Activated CD4-positive, alpha-beta T cell treated with anti-CD3 and anti-CD28 coated beads, Interleukin-2, amount 50 U/mL, for 48 hours (primary cell): ENCODE measurements around the gene IFNA16.
"Not testable (repeated sequence)": the region's sequence is repeated elsewhere in the genome, so short reads cannot be mapped to it uniquely, and the experiment has no call there.

ENCODE experiments used
- DNase-seq, 2 experiments: peaks; one replicate each; pipeline ENCODE4 v3.0.0-alpha.2; 2020

Gene IFNA16

GRCh38 chr9:21217211-21217610, at the start of gene IFNA16:
Gene IFNA16 (minus strand): TSS chr9:21217311. CDS start chr9:21217305, 6 bp downstream.
- not testable (repeated sequence) for DNase-seq

DNA sequence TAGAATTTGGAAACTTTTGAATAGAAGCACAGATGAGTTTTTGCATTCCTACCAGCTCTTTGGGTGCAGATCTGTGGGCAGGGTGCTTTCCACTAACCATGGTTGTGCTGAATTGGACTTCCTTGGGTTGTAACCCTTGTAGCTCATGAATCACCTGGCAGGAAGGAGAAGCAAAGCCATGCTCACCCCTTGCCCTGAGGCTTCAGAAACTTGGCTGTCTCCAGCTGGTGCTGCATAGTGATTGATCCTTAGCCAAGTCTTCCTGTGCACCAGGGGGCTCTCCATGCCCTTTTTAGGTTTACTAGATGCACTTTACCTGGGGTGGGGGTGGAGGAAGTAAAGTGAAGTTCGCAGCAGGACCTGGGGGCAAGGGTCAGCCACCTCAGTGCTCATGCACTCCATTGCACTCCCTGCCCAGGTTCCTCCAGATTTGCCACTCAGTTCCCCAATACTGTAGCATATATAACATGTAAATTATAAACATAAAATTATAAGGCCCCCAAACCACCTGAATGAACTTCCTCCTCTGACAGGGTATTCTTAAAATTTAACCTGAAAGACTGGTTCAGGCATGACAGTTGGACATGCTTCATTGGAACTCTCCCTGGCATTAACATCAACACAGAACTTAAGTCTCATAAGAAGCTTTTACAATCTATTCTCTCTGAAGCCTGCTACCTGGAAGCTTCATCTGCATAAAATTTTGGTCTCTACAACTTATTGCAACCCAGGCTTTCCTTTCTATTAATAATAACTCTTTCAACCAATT, 48.5 kb upstream of the IFNA16 start:
- no peak for DNase-seq

- DNase-seq = no peak
Observed at GRCh38 chr9:21255538-21256212, 38.6 kb upstream of the IFNA16 start.

- no peak for DNase-seq
Observed at GRCh38 chr9:21252721-21253547, 35.8 kb upstream of the IFNA16 start.

DNA sequence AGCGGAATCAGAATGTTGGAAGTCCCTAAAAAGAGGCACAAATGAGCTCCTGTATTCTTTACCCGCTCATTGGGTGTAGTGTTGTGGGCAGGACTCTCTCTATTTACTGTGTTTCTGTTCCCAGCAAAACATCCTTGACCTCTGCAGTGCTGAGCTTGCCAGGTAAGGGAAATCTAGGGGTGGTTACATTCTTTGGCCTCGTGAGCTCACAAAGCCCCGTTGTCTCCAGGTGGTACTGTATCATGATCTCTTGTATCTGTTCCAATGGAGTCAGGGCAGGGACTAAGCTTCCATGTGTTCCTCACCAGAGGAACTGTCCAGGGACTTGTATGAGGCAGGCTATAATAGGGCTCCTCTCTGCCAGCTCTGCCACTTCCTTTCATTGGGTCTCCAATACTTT, 34.5 kb upstream of the IFNA16 start:
- DNase-seq = no peak

GRCh38 chr9:21251190-21251589, 34.1 kb upstream of the IFNA16 start:
- no peak for DNase-seq

DNA sequence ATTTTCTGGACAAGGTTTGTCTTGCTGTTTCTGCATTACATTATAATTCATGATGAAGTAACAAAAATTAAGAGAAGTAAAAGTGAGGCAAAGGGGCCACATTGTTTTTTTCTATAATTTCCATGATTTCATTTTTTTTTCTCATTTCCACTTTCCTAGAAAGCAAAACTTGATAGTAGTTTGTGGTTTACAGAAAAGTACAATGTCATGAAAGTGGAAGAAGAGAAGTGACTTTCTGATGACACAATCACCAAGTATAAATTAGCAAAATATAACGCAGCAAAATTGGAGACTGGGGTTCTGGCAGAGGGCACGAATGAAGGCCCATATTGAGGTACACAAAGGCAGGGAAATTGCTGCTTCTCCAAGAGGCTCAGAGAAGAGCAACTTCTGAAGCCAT, 27.7 kb upstream of the IFNA16 start:
- no peak for DNase-seq

DNA sequence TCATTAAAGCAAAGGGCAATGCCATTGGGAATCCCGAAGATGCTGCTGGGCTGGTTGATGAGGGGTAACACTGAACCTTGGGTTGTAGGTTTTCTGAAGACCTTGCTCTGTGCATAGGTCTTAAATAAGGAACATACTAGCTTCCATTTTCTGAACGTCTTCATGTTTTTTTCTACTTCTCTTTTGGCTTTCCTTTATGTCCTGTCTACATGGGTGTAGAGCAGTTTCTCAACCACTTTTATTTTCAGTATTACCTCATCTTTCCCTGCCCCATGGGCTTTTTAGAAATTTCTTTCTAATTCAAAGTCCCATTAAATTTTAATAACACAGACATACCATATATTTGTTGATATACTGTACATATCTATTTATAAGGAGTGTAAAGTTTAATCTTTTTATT, 22.8 kb upstream of the IFNA16 start, which contains the start of gene IFNA14:
TSS of gene IFNA14 (minus strand) at position 95 of the 400 bp plus-strand sequence. CDS start at position 25, 70 bp downstream.
- DNase-seq = no peak

GRCh38 chr9:21236360-21236714, 19.2 kb upstream of the IFNA16 start:
- not testable (repeated sequence) for DNase-seq

DNA sequence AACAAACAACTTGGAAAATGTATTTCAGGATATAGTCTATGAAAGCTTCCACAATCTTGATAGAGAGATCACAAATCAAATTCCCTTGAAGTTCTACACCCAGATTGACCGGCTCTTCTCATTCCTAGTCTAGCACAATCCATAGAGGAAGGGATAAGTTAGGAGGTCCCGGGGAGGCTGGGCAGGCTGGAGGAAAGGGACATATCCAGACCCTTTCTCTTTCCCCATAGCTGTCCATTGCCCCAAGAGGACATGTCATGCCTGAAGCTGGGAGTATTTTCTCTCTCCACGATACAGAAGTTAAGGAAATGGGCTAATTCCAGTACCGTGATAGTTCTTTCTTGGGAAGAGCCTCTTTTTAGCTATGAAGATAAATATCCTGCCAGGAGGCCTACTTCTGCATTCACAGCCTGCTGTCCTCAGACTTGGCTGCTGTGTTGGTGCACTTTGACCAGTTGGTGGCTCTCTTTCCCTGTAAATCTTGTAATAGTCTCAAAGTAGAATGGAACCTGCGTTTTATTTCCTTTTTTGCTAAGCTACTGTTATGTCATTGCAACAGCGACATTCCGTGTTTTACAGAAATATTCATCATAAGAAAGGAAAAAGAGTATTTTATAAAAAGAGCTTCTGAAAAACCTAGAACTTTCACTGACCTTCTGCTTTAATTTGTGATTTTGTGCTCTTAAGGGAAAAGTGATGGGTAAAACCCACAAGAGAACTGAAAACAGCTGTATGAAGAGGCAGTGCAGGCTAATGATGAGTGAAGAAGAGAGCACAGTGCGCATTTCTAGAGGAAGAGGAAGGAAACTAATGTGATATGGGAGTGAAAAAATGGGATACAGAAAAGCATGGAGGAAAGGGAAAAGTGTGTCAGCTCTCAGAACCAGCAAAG, 18.6 kb upstream of the IFNA16 start:
- DNase-seq = peak in 1 of 2 experiments; percentile 20

DNA sequence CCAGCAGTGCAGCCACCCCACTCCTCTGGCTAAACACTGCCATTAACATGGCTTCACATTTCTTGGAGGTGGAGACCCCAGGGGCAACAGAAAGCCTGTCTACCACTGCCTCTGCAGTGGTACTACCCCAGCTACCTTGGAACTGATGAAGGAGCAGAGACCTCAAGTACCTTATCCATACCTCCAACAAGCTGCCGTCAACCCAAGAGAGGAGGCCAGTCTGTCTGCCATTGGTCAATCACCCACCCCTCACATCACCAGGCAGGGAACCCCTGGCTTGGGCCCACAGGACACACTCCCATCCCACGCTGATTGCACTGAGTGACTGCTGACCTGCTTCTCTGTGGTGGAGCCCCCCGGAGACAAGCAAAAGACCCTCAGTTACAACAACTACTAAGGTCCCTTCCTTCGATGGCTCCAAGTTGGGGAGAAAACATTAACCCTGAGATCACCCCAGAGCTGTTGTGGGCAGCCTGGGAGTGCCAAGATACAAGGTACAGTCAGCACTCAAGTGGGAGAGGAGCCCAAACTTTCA, 17.1 kb upstream of the IFNA16 start:
- no peak for DNase-seq

- no peak for DNase-seq
Observed at GRCh38 chr9:21233258-21233657, 16.1 kb upstream of the IFNA16 start.

DNA sequence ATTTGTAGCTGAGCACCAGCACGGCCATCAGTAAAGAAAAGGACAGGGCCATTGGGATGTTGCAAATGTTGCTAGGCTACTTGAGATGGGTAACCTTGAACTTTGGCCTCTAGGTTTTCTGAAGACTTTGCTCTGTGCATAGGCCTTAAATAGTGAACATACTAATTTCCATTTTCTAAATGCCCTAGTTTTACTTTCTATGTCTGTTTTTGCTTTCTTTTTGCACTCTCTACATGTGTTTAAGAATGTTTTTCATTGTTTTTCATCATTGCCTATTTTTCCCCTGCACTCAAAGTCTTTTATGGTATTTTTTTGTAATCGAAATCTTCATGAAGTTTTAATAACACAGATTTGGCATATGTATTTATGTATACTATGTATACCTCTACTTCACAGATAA, 11.0 kb upstream of the IFNA16 start, which contains the start of gene IFNA17:
TSS of gene IFNA17 (minus strand) at position 101 of the 400 bp plus-strand sequence. CDS start at position 52, 49 bp downstream.
- DNase-seq = no peak

GRCh38 chr9:21213411-21214326, 3.4 kb downstream of the IFNA16 start:
- not testable (repeated sequence) for DNase-seq

DNA sequence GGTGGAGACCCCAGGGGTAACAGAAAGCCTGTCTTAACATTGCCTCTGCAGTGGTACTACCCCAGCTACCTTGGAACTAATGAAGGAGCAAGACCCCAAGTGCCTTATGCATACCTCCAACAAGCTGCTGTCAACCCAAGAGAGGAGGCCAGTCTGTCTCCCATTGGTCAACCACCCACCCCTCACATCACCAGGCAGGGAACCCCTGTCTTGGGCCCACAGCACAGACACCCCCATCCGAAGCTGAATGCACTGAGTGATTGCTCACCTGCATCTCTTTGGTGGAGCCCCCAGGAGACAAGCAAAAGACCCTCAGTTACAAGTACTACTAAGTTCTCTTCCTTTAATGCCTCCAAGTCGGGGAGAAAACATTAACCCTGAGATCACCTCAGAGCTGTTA, 5.0 kb downstream of the IFNA16 start:
- not testable (repeated sequence) for DNase-seq

DNA sequence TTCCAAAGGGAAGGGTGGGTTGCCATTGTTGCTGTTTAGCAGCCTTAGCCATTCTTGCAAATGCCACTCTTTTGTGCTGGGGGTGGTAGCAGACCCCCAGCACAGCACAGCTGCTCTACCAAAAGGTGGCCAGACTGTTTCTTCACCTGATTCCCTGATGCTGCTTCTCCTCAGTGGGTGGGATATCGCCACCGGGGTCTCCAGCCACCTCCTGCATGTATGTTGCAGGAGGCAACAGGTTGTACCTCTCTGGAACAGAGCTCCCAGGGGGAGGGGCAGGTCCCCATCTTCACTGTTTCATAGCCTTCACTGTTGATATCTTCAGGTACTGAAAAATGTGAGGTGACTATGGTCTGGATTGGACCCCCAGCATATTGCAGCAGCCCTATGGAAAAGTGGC, 6.3 kb downstream of the IFNA16 start:
- not testable (repeated sequence) for DNase-seq

- DNase-seq = no peak
Observed at GRCh38 chr9:21210311-21210710, 6.8 kb downstream of the IFNA16 start.

GRCh38 chr9:21207043-21207442, 10.1 kb downstream of the IFNA16 start, which contains the start of gene IFNA10:
Gene IFNA10 (minus strand): TSS chr9:21207143. CDS start chr9:21207097, 46 bp downstream.
- not testable (repeated sequence) for DNase-seq

GRCh38 chr9:21205204-21205603, 11.9 kb downstream of the IFNA16 start:
- no peak for DNase-seq

DNA sequence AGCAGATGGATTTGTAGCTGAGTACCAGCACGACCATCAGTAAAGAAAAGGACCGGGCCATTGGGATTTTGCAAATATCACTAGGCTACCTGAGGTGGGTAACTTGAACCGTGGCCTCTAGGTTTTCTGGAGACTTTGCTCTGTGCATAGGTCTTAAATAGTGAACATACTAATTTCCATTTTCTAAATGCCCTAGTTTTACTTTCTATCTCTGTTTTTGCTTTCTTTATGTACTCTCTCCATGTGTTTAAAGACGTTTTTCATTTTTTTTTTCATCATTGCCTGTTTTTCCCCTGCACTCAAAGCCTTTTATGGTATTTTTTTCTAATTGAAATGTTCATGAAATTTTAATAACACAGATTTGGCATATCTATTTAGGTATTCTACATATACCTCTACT, 15.0 kb downstream of the IFNA16 start, which contains the start of gene IFNA7:
TSS of gene IFNA7 (minus strand) at position 101 of the 400 bp plus-strand sequence. CDS start at position 61, 40 bp downstream.
- not testable (repeated sequence) for DNase-seq
